Prostate gland (tissue), 2 donors: ENCODE results near the gene GPD1L.

ENCODE experiments used
- CTCF ChIP-seq, 4 experiments: fragments of 200-600 bp in 2 of 4; fragments of 450-650 bp in 2 of 4; sonication (generic) in 2 of 4; IDR thresholded peaks; 1 replicate in 3 of 4; 2 replicates in 1 of 4; pipeline ENCODE4 v1.5.1; 2016 to 2019; ENCODE audit warnings: antibody characterized with exemption in 4 of 4, mild to moderate bottlenecking in 2 of 4, moderate library complexity in 2 of 4
- POLR2A ChIP-seq: fragments of 450-650 bp; IDR thresholded peaks from one replicate; pipeline ENCODE4 v1.6.1; 2016; ENCODE audit warnings: antibody characterized with exemption, mild to moderate bottlenecking

GRCh38 chr3:32132706-32133105 lies 26.3 kb downstream of the GPD1L start:
- TF ChIP-seq POLR2A (no peak), CTCF (IDR thresholded peaks at IDR 0.05) (no peak)
